Measurements from ENCODE around the gene TNFRSF19. TPM values are rescaled to one million over a fixed set of nuclear protein-coding genes. Genes with fewer than 3 reads are reported as not detected.

The TNFRSF19 gene
- total and polyA plus RNA-seq, 2 of the 13 experiments (the other 11 are each of a cell fraction or from before 2014, with no cell fraction given): 75.3 to 77.7 TPM

- TF ChIP-seq ZNF510 (CRISPR knock-in tag; IDR thresholded peaks at IDR 0.05; ENCODE audit: low read depth) (no peak), ZNF713 (CRISPR knock-in tag; IDR thresholded peaks at IDR 0.05) (no peak), ZNF142 (CRISPR knock-in tag; IDR thresholded peaks at IDR 0.05) (no peak), ZNF709 (CRISPR knock-in tag; IDR thresholded peaks at IDR 0.05) (no peak), KDM5A (IDR thresholded peaks at IDR 0.05; ENCODE audit: borderline replicate concordance, low read length) (no peak), ZNF737 (CRISPR knock-in tag; IDR thresholded peaks at IDR 0.05; ENCODE audit: borderline replicate concordance) (no peak), AKNA (CRISPR knock-in tag; IDR thresholded peaks at IDR 0.05; ENCODE audit: borderline replicate concordance) (no peak), RBM22 (optimal IDR thresholded peaks at IDR 0.05; ENCODE audit: low read length) (peak; percentile 83), ZNF367 (CRISPR knock-in tag; IDR thresholded peaks at IDR 0.05; ENCODE audit: borderline replicate concordance) (no peak), ZNF282 (IDR thresholded peaks at IDR 0.05; ENCODE audit: partially characterized antibody) (no peak), ZNF446 (CRISPR knock-in tag; IDR thresholded peaks at IDR 0.05) (no peak), ZNF296 (CRISPR knock-in tag; conservative IDR thresholded peaks at IDR 0.05) (no peak), PITX1 (CRISPR knock-in tag; IDR thresholded peaks at IDR 0.05) (peak; percentile 92), KAT8 (CRISPR knock-in tag; IDR thresholded peaks at IDR 0.05) (0 out of 2 replicates have a peak, but pooled peaks have one; percentile 32), TFAP4 (IDR thresholded peaks at IDR 0.05; ENCODE audit: borderline replicate concordance, low read depth) (no peak; the same call in 1 of the 2 replicates), SKI (IDR thresholded peaks at IDR 0.05; ENCODE audit: partially characterized antibody) (peak; percentile 59), ZNF619 (CRISPR knock-in tag; IDR thresholded peaks at IDR 0.05) (no peak)
Measured at GRCh38 chr13:23629566-23630272, 59.5 kb downstream of the TNFRSF19 start (continued).
